NT2/D1 (cell line): ENCODE results near the gene BDP1.

Experiments
- DNase-seq: peaks from one replicate; pipeline ENCODE4 v3.0.0-alpha.2; 2011; ENCODE audit warnings: low read depth, low spot score
- H3K27me3 ChIP-seq: 2 replicates; pipeline ENCODE4 v1.6.0; 2011; ENCODE audit warnings: mild to moderate bottlenecking; ENCODE audit not compliant: insufficient read length, insufficient read depth
- H3K36me3 ChIP-seq: 2 replicates; pipeline ENCODE4 v1.6.1; 2011; ENCODE audit warnings: mild to moderate bottlenecking, low read length, mixed read lengths; ENCODE audit not compliant: insufficient read depth, insufficient read length
- H3K4me1 ChIP-seq: 2 replicates; pipeline ENCODE4 v1.5.1; 2011; ENCODE audit not compliant: insufficient read depth, insufficient read length
- H3K4me3 ChIP-seq: 2 replicates; pipeline ENCODE4 v1.5.1; 2011; ENCODE audit warnings: low read depth; ENCODE audit not compliant: insufficient read length
- H3K9ac ChIP-seq: 2 replicates; pipeline ENCODE4 v1.6.0; 2011; ENCODE audit warnings: low read depth; ENCODE audit not compliant: insufficient read length
- H3K9me3 ChIP-seq: 2 replicates; pipeline ENCODE4 v1.5.1; 2011; ENCODE audit warnings: mild to moderate bottlenecking, low read length; ENCODE audit not compliant: insufficient read depth
- SUZ12 ChIP-seq: IDR thresholded peaks from 2 replicates; pipeline ENCODE4 v1.6.1; 2011; ENCODE audit not compliant: insufficient read length, insufficient read depth; ENCODE audit errors: extremely low read depth
- YY1 ChIP-seq: IDR thresholded peaks from 2 replicates; pipeline ENCODE4 v1.6.1; 2011; ENCODE audit not compliant: insufficient read length, insufficient read depth
- ZNF274 ChIP-seq: IDR thresholded peaks from 2 replicates; pipeline ENCODE4 v1.6.1; 2011; ENCODE audit warnings: mild to moderate bottlenecking, low read depth, low read length

Gene BDP1

GRCh38 chr5:71457106-71457505, 1.7 kb downstream of the BDP1 start:
- TF ChIP-seq ZNF274 (no peak), YY1 (no peak), SUZ12 (no peak)
- H3K4me3 ChIP-seq: no peak overlapping the region
- H3K9ac ChIP-seq: no peak overlapping the region
- H3K9me3 ChIP-seq: no peaks in the 10 kb centered on the region
- no peak for DNase-seq
- H3K4me1 ChIP-seq: no peaks in the 10 kb centered on the region
- no peaks in the 10 kb centered on the region for H3K27me3 ChIP-seq
- H3K36me3 ChIP-seq: peaks cover 31% of the 10 kb centered on the region

- Histone ChIP-seq H3K27me3 (no peaks in the 10 kb centered on the region), H3K9ac (no peak overlapping the region), H3K36me3 (peaks cover 63% of the 10 kb centered on the region), H3K4me1 (no peaks in the 10 kb centered on the region), H3K4me3 (no peak overlapping the region), H3K9me3 (no peaks in the 10 kb centered on the region)
- no peak for DNase-seq
- TF ChIP-seq SUZ12: no peak
- no peak for TF ChIP-seq YY1
Observed at GRCh38 chr5:71460693-71461092, 5.2 kb downstream of the BDP1 start.

- TF ChIP-seq ZNF274: no peak
- no peak for TF ChIP-seq YY1
- TF ChIP-seq SUZ12: no peak
- no peaks in the 10 kb centered on the region for H3K9me3 ChIP-seq
- no peaks in the 10 kb centered on the region for H3K27me3 ChIP-seq
- DNase-seq: no peak
- peaks cover 70% of the 10 kb centered on the region for H3K36me3 ChIP-seq
- H3K4me1 ChIP-seq: no peaks in the 10 kb centered on the region
- H3K9ac ChIP-seq: no peak overlapping the region
- no peak overlapping the region for H3K4me3 ChIP-seq
Observed at GRCh38 chr5:71461360-71461759, 5.9 kb downstream of the BDP1 start.

- TF ChIP-seq ZNF274: no peak
- no peak for TF ChIP-seq SUZ12
- DNase-seq: no peak
- Histone ChIP-seq H3K27me3 (no peaks in the 10 kb centered on the region), H3K36me3 (peaks cover 44% of the 10 kb centered on the region), H3K9me3 (no peaks in the 10 kb centered on the region), H3K9ac (no peak overlapping the region), H3K4me3 (no peak overlapping the region), H3K4me1 (no peaks in the 10 kb centered on the region)
Observed at GRCh38 chr5:71471193-71471592, 15.7 kb downstream of the BDP1 start.

GRCh38 chr5:71475788-71476384, 20.4 kb downstream of the BDP1 start:
- TF ChIP-seq SUZ12: no peak
- TF ChIP-seq YY1: no peak
- TF ChIP-seq ZNF274: no peak
- Histone ChIP-seq H3K36me3 (peaks cover 31% of the 10 kb centered on the region), H3K9ac (no peak overlapping the region), H3K4me3 (no peak overlapping the region), H3K4me1 (no peaks in the 10 kb centered on the region), H3K27me3 (no peaks in the 10 kb centered on the region), H3K9me3 (no peaks in the 10 kb centered on the region)
- DNase-seq: no peak

- H3K27me3 ChIP-seq: no peaks in the 10 kb centered on the region
Observed at GRCh38 chr5:71481441-71481840, 26.0 kb downstream of the BDP1 start.

GRCh38 chr5:71482132-71482531, 26.7 kb downstream of the BDP1 start:
- Histone ChIP-seq H3K4me1 (no peaks in the 10 kb centered on the region), H3K9ac (no peak overlapping the region), H3K27me3 (no peaks in the 10 kb centered on the region), H3K36me3 (peaks cover 54% of the 10 kb centered on the region), H3K4me3 (no peak overlapping the region), H3K9me3 (no peaks in the 10 kb centered on the region)
- DNase-seq: no peak
- TF ChIP-seq YY1 (no peak), SUZ12 (no peak), ZNF274 (no peak)

More at GRCh38 chr5:71481441-71481840, 26.0 kb downstream of the BDP1 start:
- Histone ChIP-seq H3K4me1 (no peaks in the 10 kb centered on the region), H3K9me3 (no peaks in the 10 kb centered on the region), H3K9ac (no peak overlapping the region), H3K4me3 (no peak overlapping the region), H3K36me3 (peaks cover 52% of the 10 kb centered on the region)
- DNase-seq: no peak
- TF ChIP-seq YY1 (no peak), ZNF274 (no peak), SUZ12 (no peak)

- Histone ChIP-seq H3K9me3 (no peaks in the 10 kb centered on the region), H3K9ac (no peak overlapping the region), H3K4me1 (no peaks in the 10 kb centered on the region), H3K36me3 (peaks cover 58% of the 10 kb centered on the region), H3K4me3 (no peak overlapping the region), H3K27me3 (no peaks in the 10 kb centered on the region)
- no peak for DNase-seq
- TF ChIP-seq YY1: no peak
- no peak for TF ChIP-seq SUZ12
- TF ChIP-seq ZNF274: no peak
Observed at GRCh38 chr5:71483355-71483754, 27.9 kb downstream of the BDP1 start.
